Mammary epithelial cell (primary cell): ENCODE data around the gene MAP3K2.

ENCODE experiments used
- EZH2 ChIP-seq: IDR thresholded peaks from 2 replicates; pipeline ENCODE4 v1.6.1; 2012; ENCODE audit warnings: low read length, inconsistent platforms, borderline replicate concordance
- TF ChIP-seq, protein P1 (sequence below), 2 donors: IDR thresholded peaks in 1 of 2; conservative IDR thresholded peaks in 1 of 2; 2 replicates each; pipeline ENCODE4 v1.5.1; 2011 to 2012; ENCODE audit warnings: inconsistent platforms in 2 of 2, low read length in 2 of 2, mild to moderate bottlenecking in 2 of 2, control low read depth in 1 of 2, low read depth in 1 of 2; ENCODE audit not compliant: insufficient read depth in 1 of 2; ENCODE audit errors: extremely low read depth in 1 of 2

DNA sequence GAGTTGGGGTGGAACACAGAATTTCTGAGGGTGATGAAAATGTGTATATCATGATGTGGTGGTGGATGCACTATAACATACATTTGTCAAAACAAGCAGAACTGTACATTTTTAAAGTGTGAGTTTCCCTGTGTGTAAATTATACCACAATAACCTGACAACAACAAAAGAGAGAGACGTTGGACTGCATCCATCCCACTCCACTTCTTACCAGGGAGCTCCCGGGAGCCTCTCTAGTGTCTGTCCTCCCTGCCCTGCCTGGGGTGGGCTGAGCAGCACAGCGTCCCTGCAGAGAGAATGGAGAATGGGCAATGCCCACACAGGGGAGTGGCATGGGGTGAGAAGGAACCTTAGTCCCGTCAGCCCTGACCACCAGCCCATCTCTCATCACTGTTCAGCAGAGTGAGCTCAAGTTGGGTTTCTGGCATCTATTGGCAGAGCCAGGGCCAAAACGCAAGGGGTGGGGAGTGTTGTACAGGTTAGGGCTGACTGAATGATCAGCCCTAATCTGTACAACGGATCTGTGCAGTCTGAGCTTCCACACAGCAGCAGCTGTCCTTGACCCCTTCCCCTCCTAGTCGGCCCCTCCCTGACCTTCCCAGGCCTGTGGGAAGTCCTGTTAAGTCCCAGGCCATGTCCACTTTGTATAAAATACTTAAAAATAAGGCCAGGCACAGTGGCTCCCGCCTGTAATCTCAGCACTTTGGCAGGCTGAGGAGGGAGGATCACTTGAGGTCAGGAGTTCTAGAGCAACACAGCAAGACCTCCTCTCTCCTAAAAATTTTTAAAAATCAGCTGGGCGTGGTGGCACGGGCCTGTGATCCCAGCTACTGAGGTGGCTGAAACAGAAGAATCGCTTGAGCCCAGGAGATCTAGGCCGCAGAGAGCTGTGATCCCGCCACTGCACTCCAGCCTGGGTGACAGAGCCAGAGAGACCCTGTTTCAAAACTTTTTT lies 27.1 kb upstream of the MAP3K2 start:
- no peak for TF ChIP-seq EZH2
- TF ChIP-seq, protein P1, sequence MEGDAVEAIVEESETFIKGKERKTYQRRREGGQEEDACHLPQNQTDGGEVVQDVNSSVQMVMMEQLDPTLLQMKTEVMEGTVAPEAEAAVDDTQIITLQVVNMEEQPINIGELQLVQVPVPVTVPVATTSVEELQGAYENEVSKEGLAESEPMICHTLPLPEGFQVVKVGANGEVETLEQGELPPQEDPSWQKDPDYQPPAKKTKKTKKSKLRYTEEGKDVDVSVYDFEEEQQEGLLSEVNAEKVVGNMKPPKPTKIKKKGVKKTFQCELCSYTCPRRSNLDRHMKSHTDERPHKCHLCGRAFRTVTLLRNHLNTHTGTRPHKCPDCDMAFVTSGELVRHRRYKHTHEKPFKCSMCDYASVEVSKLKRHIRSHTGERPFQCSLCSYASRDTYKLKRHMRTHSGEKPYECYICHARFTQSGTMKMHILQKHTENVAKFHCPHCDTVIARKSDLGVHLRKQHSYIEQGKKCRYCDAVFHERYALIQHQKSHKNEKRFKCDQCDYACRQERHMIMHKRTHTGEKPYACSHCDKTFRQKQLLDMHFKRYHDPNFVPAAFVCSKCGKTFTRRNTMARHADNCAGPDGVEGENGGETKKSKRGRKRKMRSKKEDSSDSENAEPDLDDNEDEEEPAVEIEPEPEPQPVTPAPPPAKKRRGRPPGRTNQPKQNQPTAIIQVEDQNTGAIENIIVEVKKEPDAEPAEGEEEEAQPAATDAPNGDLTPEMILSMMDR (conservative IDR thresholded peaks at IDR 0.05 in 1 of 2, IDR thresholded peaks at IDR 0.05 in 1 of 2; ENCODE audit: extremely low read depth in 1 of 2, insufficient read depth in 1 of 2, low read depth in 1 of 2, low read length in 2 of 2): no peak
